Measurements from ENCODE around the gene ADAMTSL5.

- TF ChIP-seq EP300 (IDR thresholded peaks at IDR 0.05; ENCODE audit: borderline replicate concordance) (no peak), MAX (IDR thresholded peaks at IDR 0.05) (no peak), EGR1 (IDR thresholded peaks at IDR 0.05) (no peak), CEBPB (IDR thresholded peaks at IDR 0.05) (no peak)
- TF ChIP-seq, protein P1, sequence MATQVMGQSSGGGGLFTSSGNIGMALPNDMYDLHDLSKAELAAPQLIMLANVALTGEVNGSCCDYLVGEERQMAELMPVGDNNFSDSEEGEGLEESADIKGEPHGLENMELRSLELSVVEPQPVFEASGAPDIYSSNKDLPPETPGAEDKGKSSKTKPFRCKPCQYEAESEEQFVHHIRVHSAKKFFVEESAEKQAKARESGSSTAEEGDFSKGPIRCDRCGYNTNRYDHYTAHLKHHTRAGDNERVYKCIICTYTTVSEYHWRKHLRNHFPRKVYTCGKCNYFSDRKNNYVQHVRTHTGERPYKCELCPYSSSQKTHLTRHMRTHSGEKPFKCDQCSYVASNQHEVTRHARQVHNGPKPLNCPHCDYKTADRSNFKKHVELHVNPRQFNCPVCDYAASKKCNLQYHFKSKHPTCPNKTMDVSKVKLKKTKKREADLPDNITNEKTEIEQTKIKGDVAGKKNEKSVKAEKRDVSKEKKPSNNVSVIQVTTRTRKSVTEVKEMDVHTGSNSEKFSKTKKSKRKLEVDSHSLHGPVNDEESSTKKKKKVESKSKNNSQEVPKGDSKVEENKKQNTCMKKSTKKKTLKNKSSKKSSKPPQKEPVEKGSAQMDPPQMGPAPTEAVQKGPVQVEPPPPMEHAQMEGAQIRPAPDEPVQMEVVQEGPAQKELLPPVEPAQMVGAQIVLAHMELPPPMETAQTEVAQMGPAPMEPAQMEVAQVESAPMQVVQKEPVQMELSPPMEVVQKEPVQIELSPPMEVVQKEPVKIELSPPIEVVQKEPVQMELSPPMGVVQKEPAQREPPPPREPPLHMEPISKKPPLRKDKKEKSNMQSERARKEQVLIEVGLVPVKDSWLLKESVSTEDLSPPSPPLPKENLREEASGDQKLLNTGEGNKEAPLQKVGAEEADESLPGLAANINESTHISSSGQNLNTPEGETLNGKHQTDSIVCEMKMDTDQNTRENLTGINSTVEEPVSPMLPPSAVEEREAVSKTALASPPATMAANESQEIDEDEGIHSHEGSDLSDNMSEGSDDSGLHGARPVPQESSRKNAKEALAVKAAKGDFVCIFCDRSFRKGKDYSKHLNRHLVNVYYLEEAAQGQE (IDR thresholded peaks at IDR 0.05; ENCODE audit: low read depth), result no peak
Observed at GRCh38 chr19:1481893-1482360, 30.9 kb downstream of the ADAMTSL5 start.
